H1 (cell line): Measurements from ENCODE around the gene RNF215. TPM values are rescaled to one million over a fixed set of nuclear protein-coding genes. Genes with fewer than 3 reads are reported as not detected.

ENCODE experiments used
- GABPA ChIP-seq: IDR thresholded peaks from 2 replicates; pipeline ENCODE4 v1.6.1; 2011; ENCODE audit warnings: mild to moderate bottlenecking, low read length, moderate library complexity, borderline replicate concordance; ENCODE audit not compliant: insufficient read depth
- POLR2A ChIP-seq, 2 experiments: IDR thresholded peaks; 1 replicate in 1 of 2; 2 replicates in 1 of 2; pipeline ENCODE4 v1.6.1; 2011; ENCODE audit warnings: low read depth in 2 of 2, low read length in 2 of 2, mild to moderate bottlenecking in 2 of 2; ENCODE audit errors: control extremely low read depth in 1 of 2
- TBP ChIP-seq: IDR thresholded peaks from 2 replicates; pipeline ENCODE4 v1.6.1; 2011; ENCODE audit warnings: low read depth, low read length, improper control_type of control experiment
- YY1 ChIP-seq: IDR thresholded peaks from 2 replicates; pipeline ENCODE4 v1.6.1; 2011; ENCODE audit warnings: low read depth, mild to moderate bottlenecking, low read length
- polyA plus RNA-seq, 7 experiments: library from polyadenylated mRNA; depleted of rRNA in 3 of 7; stranded (reverse) in 5 of 7; unstranded in 2 of 7; fragments of >200 nt in 5 of 7; fragments of 200-250 nt in 2 of 7; gene quantifications; 1 replicate in 5 of 7; 2 replicates in 1 of 7; 4 replicates in 1 of 7; pipeline versions ENCODE4 v1.2.1 to v1.2.3, GENCODE V29; 2011 to 2013; ENCODE audit warnings: missing spikeins in 2 of 7, mixed read lengths in 2 of 7
- total RNA-seq: library from RNA; stranded (reverse); fragmentation: NEBNext Ultra II Directional; extraction: Animal tissue kit (Norgen Biotek cat#: 25700); gene quantifications from 2 replicates; pipeline ENCODE4 v1.2.1, GENCODE V29; 2021
- TF ChIP-seq, protein P1 (sequence below): IDR thresholded peaks from 2 replicates; pipeline ENCODE4 v1.6.1; 2011; ENCODE audit warnings: low read length, improper control_type of control experiment

The RNF215 gene
- total and polyA plus RNA-seq, 2 of the 8 experiments (the other 6 are each of a cell fraction or from before 2014, with no cell fraction given) = 13.1 to 19.0 TPM

DNA sequence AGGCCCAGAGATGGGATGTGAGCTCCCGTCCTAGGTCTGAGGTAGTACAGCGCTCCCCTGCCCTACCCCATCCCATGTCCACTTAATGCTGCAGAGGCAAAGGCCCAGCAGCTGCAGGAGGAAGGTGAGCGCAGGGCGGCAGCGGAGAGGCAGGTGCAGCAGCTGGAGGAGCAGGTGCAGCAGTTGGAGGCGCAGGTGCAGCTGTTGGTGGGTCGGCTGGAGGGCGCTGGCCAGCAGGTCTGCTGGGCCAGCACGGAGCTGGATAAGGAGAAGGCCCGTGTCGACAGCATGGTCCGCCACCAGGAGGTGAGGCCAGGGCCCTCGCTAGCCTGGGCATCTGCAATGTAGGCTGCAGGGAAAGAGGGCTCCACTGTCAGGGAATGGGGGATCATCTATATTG, 15.2 kb downstream of the RNF215 start (continued):
- TF ChIP-seq TBP = no peak
- no peak for TF ChIP-seq GABPA
- TF ChIP-seq, protein P1, sequence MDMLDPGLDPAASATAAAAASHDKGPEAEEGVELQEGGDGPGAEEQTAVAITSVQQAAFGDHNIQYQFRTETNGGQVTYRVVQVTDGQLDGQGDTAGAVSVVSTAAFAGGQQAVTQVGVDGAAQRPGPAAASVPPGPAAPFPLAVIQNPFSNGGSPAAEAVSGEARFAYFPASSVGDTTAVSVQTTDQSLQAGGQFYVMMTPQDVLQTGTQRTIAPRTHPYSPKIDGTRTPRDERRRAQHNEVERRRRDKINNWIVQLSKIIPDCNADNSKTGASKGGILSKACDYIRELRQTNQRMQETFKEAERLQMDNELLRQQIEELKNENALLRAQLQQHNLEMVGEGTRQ = no peak
- TF ChIP-seq YY1 = no peak
- no peak for TF ChIP-seq POLR2A (IDR thresholded peaks at IDR 0.05; ENCODE audit: control extremely low read depth in 1 of 2, low read depth in 2 of 2, low read length in 2 of 2)
